ENCODE data around the gene CARD6. TPM values are rescaled to one million over a fixed set of nuclear protein-coding genes. Genes with fewer than 3 reads are reported as not detected.
"Not testable (repeated sequence)": the region's sequence is repeated elsewhere in the genome, so short reads cannot be mapped to it uniquely, and the experiment has no call there.

The CARD6 gene
- total and polyA plus RNA-seq, 2 of the 13 experiments (the other 11 are each of a cell fraction or from before 2014, with no cell fraction given) = 0.33 to 1.4 TPM

DNA sequence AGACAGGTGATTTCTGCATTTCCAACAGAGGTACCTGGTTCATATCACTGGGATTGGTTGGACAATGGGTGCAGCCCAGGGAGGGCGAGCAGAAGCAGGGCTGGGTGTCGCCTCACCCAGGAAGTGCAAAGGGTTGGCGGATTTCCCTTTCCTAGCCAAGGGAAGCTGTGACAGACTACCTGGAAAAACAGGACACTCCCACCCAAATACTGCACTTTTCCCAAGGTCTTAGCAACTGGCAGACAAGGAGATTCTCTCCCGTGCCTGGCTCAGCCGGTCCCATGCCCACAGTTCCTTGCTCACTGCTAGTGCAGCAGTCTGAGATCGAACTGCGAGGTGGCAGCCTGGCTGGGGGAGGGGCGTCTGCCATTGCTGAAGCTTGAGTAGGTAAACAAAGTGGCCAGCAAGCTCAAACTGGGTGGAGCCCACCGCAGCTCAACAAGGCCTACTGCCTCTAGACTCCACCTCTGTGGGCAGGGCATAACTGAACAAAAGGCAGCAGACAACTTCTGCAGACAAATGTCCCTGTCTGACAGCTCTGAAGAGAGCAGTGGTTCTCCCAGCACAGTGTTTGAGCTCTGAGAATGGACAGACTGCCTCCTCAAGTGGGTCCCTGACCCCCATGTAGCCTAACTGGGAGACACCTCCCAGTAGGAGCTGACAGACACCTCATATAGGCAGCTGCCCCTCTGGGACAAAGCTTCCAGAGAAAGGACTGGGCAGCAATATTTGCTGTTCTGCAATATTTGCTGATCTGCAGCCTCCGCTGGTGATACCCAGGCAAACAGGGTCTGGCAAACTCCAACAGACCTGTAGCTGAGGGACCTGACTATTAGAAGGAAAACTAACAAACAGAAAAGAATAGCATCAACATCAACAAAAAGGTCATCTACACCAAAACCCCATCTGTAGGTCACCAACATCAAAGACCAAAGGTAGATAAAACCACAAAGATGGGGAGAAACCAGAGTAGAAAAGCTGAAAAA is 54.6 kb downstream of the CARD6 start (continued):
- TF ChIP-seq ZBTB3 (CRISPR knock-in tag; IDR thresholded peaks at IDR 0.05; ENCODE audit: borderline replicate concordance, low read depth) (peak; percentile 75), NFYB (CRISPR knock-in tag; IDR thresholded peaks at IDR 0.05) (0 out of 2 replicates have a peak, but pooled peaks have one; percentile 24), SP1 (CRISPR knock-in tag; IDR thresholded peaks at IDR 0.05) (peak; percentile 44; the same call in 1 of the 2 replicates), TSC22D2 (CRISPR knock-in tag; IDR thresholded peaks at IDR 0.05; ENCODE audit: borderline replicate concordance) (peak; percentile 66; the same call in 1 of the 2 replicates), FOXK1 (CRISPR knock-in tag; IDR thresholded peaks at IDR 0.05; ENCODE audit: borderline replicate concordance, low read depth) (peak; percentile 80; the same call in 1 of the 2 replicates), RXRB (CRISPR knock-in tag; IDR thresholded peaks at IDR 0.05; ENCODE audit: borderline replicate concordance) (peak; percentile 60), ZSCAN31 (CRISPR knock-in tag; IDR thresholded peaks at IDR 0.05; ENCODE audit: low read depth) (peak; percentile 60; the same call in 1 of the 2 replicates), KLF13 (CRISPR knock-in tag; IDR thresholded peaks at IDR 0.05) (0 out of 2 replicates have a peak, but pooled peaks have one; percentile 22), NR2C2 (CRISPR knock-in tag; IDR thresholded peaks at IDR 0.05; ENCODE audit: borderline replicate concordance) (peak; percentile 59; the same call in 1 of the 2 replicates)
- TF ChIP-seq, protein P1, sequence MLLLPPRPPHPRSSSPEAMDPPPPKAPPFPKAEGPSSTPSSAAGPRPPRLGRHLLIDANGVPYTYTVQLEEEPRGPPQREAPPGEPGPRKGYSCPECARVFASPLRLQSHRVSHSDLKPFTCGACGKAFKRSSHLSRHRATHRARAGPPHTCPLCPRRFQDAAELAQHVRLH (CRISPR knock-in tag; IDR thresholded peaks at IDR 0.05; ENCODE audit: borderline replicate concordance, low read depth) = peak; percentile 58; the same call in 1 of the 2 replicates
- TF ChIP-seq, protein P2, sequence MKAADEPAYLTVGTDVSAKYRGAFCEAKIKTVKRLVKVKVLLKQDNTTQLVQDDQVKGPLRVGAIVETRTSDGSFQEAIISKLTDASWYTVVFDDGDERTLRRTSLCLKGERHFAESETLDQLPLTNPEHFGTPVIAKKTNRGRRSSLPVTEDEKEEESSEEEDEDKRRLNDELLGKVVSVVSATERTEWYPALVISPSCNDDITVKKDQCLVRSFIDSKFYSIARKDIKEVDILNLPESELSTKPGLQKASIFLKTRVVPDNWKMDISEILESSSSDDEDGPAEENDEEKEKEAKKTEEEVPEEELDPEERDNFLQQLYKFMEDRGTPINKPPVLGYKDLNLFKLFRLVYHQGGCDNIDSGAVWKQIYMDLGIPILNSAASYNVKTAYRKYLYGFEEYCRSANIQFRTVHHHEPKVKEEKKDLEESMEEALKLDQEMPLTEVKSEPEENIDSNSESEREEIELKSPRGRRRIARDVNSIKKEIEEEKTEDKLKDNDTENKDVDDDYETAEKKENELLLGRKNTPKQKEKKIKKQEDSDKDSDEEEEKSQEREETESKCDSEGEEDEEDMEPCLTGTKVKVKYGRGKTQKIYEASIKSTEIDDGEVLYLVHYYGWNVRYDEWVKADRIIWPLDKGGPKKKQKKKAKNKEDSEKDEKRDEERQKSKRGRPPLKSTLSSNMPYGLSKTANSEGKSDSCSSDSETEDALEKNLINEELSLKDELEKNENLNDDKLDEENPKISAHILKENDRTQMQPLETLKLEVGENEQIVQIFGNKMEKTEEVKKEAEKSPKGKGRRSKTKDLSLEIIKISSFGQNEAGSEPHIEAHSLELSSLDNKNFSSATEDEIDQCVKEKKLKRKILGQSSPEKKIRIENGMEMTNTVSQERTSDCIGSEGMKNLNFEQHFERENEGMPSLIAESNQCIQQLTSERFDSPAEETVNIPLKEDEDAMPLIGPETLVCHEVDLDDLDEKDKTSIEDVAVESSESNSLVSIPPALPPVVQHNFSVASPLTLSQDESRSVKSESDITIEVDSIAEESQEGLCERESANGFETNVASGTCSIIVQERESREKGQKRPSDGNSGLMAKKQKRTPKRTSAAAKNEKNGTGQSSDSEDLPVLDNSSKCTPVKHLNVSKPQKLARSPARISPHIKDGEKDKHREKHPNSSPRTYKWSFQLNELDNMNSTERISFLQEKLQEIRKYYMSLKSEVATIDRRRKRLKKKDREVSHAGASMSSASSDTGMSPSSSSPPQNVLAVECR (CRISPR knock-in tag; IDR thresholded peaks at IDR 0.05; ENCODE audit: borderline replicate concordance) = peak; percentile 65; the same call in 1 of the 2 replicates
- TF ChIP-seq, protein P3, sequence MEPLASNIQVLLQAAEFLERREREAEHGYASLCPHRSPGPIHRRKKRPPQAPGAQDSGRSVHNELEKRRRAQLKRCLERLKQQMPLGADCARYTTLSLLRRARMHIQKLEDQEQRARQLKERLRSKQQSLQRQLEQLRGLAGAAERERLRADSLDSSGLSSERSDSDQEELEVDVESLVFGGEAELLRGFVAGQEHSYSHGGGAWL (CRISPR knock-in tag; IDR thresholded peaks at IDR 0.05) = 0 out of 2 replicates have a peak, but pooled peaks have one; percentile 52
- not testable (repeated sequence) for TF ChIP-seq SP1 (IDR thresholded peaks at IDR 0.05)
- TF ChIP-seq, protein P4, sequence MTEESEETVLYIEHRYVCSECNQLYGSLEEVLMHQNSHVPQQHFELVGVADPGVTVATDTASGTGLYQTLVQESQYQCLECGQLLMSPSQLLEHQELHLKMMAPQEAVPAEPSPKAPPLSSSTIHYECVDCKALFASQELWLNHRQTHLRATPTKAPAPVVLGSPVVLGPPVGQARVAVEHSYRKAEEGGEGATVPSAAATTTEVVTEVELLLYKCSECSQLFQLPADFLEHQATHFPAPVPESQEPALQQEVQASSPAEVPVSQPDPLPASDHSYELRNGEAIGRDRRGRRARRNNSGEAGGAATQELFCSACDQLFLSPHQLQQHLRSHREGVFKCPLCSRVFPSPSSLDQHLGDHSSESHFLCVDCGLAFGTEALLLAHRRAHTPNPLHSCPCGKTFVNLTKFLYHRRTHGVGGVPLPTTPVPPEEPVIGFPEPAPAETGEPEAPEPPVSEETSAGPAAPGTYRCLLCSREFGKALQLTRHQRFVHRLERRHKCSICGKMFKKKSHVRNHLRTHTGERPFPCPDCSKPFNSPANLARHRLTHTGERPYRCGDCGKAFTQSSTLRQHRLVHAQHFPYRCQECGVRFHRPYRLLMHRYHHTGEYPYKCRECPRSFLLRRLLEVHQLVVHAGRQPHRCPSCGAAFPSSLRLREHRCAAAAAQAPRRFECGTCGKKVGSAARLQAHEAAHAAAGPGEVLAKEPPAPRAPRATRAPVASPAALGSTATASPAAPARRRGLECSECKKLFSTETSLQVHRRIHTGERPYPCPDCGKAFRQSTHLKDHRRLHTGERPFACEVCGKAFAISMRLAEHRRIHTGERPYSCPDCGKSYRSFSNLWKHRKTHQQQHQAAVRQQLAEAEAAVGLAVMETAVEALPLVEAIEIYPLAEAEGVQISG (CRISPR knock-in tag; IDR thresholded peaks at IDR 0.05) = peak; percentile 58
- TF ChIP-seq, protein P5, sequence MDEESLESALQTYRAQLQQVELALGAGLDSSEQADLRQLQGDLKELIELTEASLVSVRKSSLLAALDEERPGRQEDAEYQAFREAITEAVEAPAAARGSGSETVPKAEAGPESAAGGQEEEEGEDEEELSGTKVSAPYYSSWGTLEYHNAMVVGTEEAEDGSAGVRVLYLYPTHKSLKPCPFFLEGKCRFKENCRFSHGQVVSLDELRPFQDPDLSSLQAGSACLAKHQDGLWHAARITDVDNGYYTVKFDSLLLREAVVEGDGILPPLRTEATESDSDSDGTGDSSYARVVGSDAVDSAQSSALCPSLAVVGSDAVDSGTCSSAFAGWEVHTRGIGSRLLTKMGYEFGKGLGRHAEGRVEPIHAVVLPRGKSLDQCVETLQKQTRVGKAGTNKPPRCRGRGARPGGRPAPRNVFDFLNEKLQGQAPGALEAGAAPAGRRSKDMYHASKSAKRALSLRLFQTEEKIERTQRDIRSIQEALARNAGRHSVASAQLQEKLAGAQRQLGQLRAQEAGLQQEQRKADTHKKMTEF (CRISPR knock-in tag; IDR thresholded peaks at IDR 0.05) = peak; percentile 85
- TF ChIP-seq, protein P6, sequence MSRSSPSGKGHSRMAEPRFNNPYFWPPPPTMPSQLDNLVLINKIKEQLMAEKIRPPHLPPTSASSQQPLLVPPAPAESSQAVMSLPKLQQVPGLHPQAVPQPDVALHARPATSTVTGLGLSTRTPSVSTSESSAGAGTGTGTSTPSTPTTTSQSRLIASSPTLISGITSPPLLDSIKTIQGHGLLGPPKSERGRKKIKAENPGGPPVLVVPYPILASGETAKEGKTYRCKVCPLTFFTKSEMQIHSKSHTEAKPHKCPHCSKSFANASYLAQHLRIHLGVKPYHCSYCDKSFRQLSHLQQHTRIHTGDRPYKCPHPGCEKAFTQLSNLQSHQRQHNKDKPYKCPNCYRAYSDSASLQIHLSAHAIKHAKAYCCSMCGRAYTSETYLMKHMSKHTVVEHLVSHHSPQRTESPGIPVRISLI (CRISPR knock-in tag; IDR thresholded peaks at IDR 0.05; ENCODE audit: borderline replicate concordance) = peak; percentile 42; the same call in 1 of the 2 replicates
